ENCODE measurements around the gene ITIH1.

The ITIH1 gene

GRCh38 chr3:52788890-52789745, 11.7 kb downstream of the ITIH1 start:
- no CpG with 5 or more reads among the region's 16 CpGs for WGBS, 2 donors (ENCODE audit: extremely low coverage in 2 of 2, insufficient read length in 2 of 2, insufficient replicate concordance in 1 of 2)
- Histone ChIP-seq H2BK15ac (ENCODE audit: low read length) (no peak overlapping the region), H4K91ac (ENCODE audit: low read depth, low read length, poor library complexity) (no peak overlapping the region), H3K4ac (ENCODE audit: low read length) (no peak overlapping the region), H4K8ac (ENCODE audit: low read depth, low read length) (no peak overlapping the region), H3K4me3 (ENCODE audit: low read length in 2 of 2) (no peak overlapping the region), H3K9me3 (replicated peaks in 1 of 2; ENCODE audit: control insufficient read depth in 2 of 2, insufficient read depth in 1 of 2, low read depth in 1 of 2, low read length in 2 of 2) (no peaks in the 10 kb centered on the region), H3K27me3 (ENCODE audit: control insufficient read depth in 3 of 3, insufficient read depth in 3 of 3, low read depth in 1 of 3, low read length in 3 of 3) (peaks cover 0 to 14% (median 0%) of the 10 kb centered on the region in 3 experiments), H3K14ac (ENCODE audit: low read length) (peak overlapping the region; percentile 23), H2BK12ac (ENCODE audit: low read length) (no peak overlapping the region), H2BK5ac (ENCODE audit: low read length) (no peak overlapping the region), H3K4me1 (ENCODE audit: control insufficient read depth in 2 of 2, insufficient read depth in 1 of 2, low read depth in 1 of 2, low read length in 2 of 2) (peaks cover 0 to 4% of the 10 kb centered on the region in 2 donors), H3K23ac (ENCODE audit: low read depth, low read length, poor library complexity) (no peak overlapping the region), H2AK5ac (ENCODE audit: low read depth, low read length) (no peak overlapping the region), H3K18ac (ENCODE audit: low read length) (peak overlapping the region; percentile 49), H3K9ac (ENCODE audit: low read depth, low read length, poor library complexity) (peak overlapping the region; percentile 9), H2AFZ (ENCODE audit: low read length) (peak overlapping the region; percentile 49), H3K79me1 (ENCODE audit: low read depth, low read length) (no peaks in the 10 kb centered on the region), H3K27ac (replicated peaks; ENCODE audit: low read length) (no peak overlapping the region), H3K36me3 (replicated peaks in 1 of 2; ENCODE audit: control insufficient read depth in 2 of 2, insufficient read depth in 2 of 2, low read length in 2 of 2) (no peaks in the 10 kb centered on the region), H2BK120ac (ENCODE audit: low read depth, low read length) (no peak overlapping the region), H3K4me2 (ENCODE audit: insufficient read depth, low read length, poor library complexity, severe bottlenecking) (no peak overlapping the region)
- no peak for DNase-seq (ENCODE audit: low spot score)

DNA sequence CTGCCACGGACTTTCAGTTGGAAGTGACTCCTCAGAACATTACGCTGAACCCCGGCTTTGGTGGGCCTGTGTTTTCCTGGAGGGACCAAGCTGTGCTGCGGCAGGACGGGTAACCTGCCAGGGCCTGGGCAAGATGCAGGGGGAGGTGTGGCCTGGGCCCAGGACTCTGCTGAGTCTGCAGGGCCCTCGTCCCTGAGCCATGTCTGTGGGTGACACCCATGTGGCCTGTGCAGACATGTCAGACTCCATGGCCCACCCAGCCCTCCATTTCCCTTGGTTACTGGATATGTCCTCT, 12.3 kb downstream of the ITIH1 start:
- H3K4me2 ChIP-seq (ENCODE audit: insufficient read depth, low read length, poor library complexity, severe bottlenecking): no peak overlapping the region
- peaks cover 4 to 9% of the 10 kb centered on the region in 2 donors for H3K4me1 ChIP-seq (ENCODE audit: control insufficient read depth in 2 of 2, insufficient read depth in 1 of 2, low read depth in 1 of 2, low read length in 2 of 2)
- H3K9me3 ChIP-seq (replicated peaks in 1 of 2; ENCODE audit: control insufficient read depth in 2 of 2, insufficient read depth in 1 of 2, low read depth in 1 of 2, low read length in 2 of 2): no peaks in the 10 kb centered on the region
- H3K36me3 ChIP-seq (replicated peaks in 1 of 2; ENCODE audit: control insufficient read depth in 2 of 2, insufficient read depth in 2 of 2, low read length in 2 of 2): no peaks in the 10 kb centered on the region
- H2AFZ ChIP-seq (ENCODE audit: low read length): peak overlapping the region; percentile 49
- no peak overlapping the region for H4K8ac ChIP-seq (ENCODE audit: low read depth, low read length)
- no peak overlapping the region for H2AK5ac ChIP-seq (ENCODE audit: low read depth, low read length)
- H4K91ac ChIP-seq (ENCODE audit: low read depth, low read length, poor library complexity): no peak overlapping the region
- no peak overlapping the region for H3K4ac ChIP-seq (ENCODE audit: low read length)
- H2BK12ac ChIP-seq (ENCODE audit: low read length): no peak overlapping the region
- H2BK120ac ChIP-seq (ENCODE audit: low read depth, low read length): no peak overlapping the region
- H2BK15ac ChIP-seq (ENCODE audit: low read length): no peak overlapping the region
- DNase-seq (ENCODE audit: low spot score): no peak
- peak overlapping the region; percentile 9 for H3K9ac ChIP-seq (ENCODE audit: low read depth, low read length, poor library complexity)
- H3K23ac ChIP-seq (ENCODE audit: low read depth, low read length, poor library complexity): no peak overlapping the region
- H3K4me3 ChIP-seq (ENCODE audit: low read length in 2 of 2): no peak overlapping the region
- H3K27me3 ChIP-seq (ENCODE audit: control insufficient read depth in 3 of 3, insufficient read depth in 3 of 3, low read depth in 1 of 3, low read length in 3 of 3): peaks cover 0 to 14% (median 0%) of the 10 kb centered on the region in 3 experiments
- H2BK5ac ChIP-seq (ENCODE audit: low read length): no peak overlapping the region
- WGBS, 2 donors (ENCODE audit: extremely low coverage in 2 of 2, insufficient read length in 2 of 2, insufficient replicate concordance in 1 of 2): no CpG with 5 or more reads among the region's 6 CpGs
- peak overlapping the region; percentile 23 for H3K14ac ChIP-seq (ENCODE audit: low read length)
- H3K18ac ChIP-seq (ENCODE audit: low read length): peak overlapping the region; percentile 49
- H3K27ac ChIP-seq (replicated peaks; ENCODE audit: low read length): no peak overlapping the region
- no peaks in the 10 kb centered on the region for H3K79me1 ChIP-seq (ENCODE audit: low read depth, low read length)

DNA sequence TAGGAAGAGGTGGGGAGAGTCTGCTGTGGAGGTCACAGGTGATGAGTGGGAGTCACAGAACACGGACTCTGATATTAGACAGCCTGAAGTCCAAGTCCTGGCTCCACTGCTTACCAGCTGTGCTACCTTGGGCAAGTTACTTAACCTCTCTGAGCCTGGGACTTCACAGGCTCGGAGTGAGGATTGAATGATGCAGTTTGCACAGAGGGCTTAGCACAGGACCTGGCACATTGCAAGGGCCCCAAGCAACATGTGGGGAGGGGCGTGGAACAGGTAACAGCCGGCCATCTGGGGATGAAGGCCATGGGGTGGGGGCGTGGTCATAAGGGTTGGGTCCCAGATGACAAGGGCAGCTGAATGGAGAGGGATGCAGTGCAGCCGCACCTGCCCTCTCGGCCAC, 12.9 kb downstream of the ITIH1 start:
- Histone ChIP-seq H2AFZ (ENCODE audit: low read length) (no peak overlapping the region), H3K18ac (ENCODE audit: low read length) (peak overlapping the region; percentile 65), H3K4me2 (ENCODE audit: insufficient read depth, low read length, poor library complexity, severe bottlenecking) (no peak overlapping the region), H3K36me3 (replicated peaks in 1 of 2; ENCODE audit: control insufficient read depth in 2 of 2, insufficient read depth in 2 of 2, low read length in 2 of 2) (no peaks in the 10 kb centered on the region), H3K79me1 (ENCODE audit: low read depth, low read length) (no peaks in the 10 kb centered on the region), H3K27ac (replicated peaks; ENCODE audit: low read length) (no peak overlapping the region), H3K9me3 (replicated peaks in 1 of 2; ENCODE audit: control insufficient read depth in 2 of 2, insufficient read depth in 1 of 2, low read depth in 1 of 2, low read length in 2 of 2) (no peaks in the 10 kb centered on the region), H3K4ac (ENCODE audit: low read length) (no peak overlapping the region), H4K8ac (ENCODE audit: low read depth, low read length) (no peak overlapping the region), H3K9ac (ENCODE audit: low read depth, low read length, poor library complexity) (peak overlapping the region; percentile 50), H2BK15ac (ENCODE audit: low read length) (no peak overlapping the region), H2BK120ac (ENCODE audit: low read depth, low read length) (no peak overlapping the region), H3K14ac (ENCODE audit: low read length) (no peak overlapping the region), H4K91ac (ENCODE audit: low read depth, low read length, poor library complexity) (no peak overlapping the region), H2AK5ac (ENCODE audit: low read depth, low read length) (peak overlapping the region; percentile 85), H2BK12ac (ENCODE audit: low read length) (no peak overlapping the region), H3K4me3 (ENCODE audit: low read length in 2 of 2) (no peak overlapping the region), H3K23ac (ENCODE audit: low read depth, low read length, poor library complexity) (peak overlapping the region; percentile 9), H3K27me3 (ENCODE audit: control insufficient read depth in 3 of 3, insufficient read depth in 3 of 3, low read depth in 1 of 3, low read length in 3 of 3) (peaks cover 0 to 11% (median 0%) of the 10 kb centered on the region in 3 experiments), H2BK5ac (ENCODE audit: low read length) (no peak overlapping the region), H3K4me1 (ENCODE audit: control insufficient read depth in 2 of 2, insufficient read depth in 1 of 2, low read depth in 1 of 2, low read length in 2 of 2) (peaks cover 4 to 12% of the 10 kb centered on the region in 2 donors)
- no CpG with 5 or more reads among the region's 7 CpGs for WGBS, 2 donors (ENCODE audit: extremely low coverage in 2 of 2, insufficient read length in 2 of 2, insufficient replicate concordance in 1 of 2)
- DNase-seq (ENCODE audit: low spot score): no peak

- Histone ChIP-seq H2AFZ (ENCODE audit: low read length) (no peak overlapping the region), H3K9ac (ENCODE audit: low read depth, low read length, poor library complexity) (peak overlapping the region; percentile 50), H3K9me3 (replicated peaks in 1 of 2; ENCODE audit: control insufficient read depth in 2 of 2, insufficient read depth in 1 of 2, low read depth in 1 of 2, low read length in 2 of 2) (no peaks in the 10 kb centered on the region), H2BK5ac (ENCODE audit: low read length) (no peak overlapping the region), H2BK120ac (ENCODE audit: low read depth, low read length) (no peak overlapping the region), H3K79me1 (ENCODE audit: low read depth, low read length) (no peaks in the 10 kb centered on the region), H3K4me1 (ENCODE audit: control insufficient read depth in 2 of 2, insufficient read depth in 1 of 2, low read depth in 1 of 2, low read length in 2 of 2) (peaks cover 4 to 12% of the 10 kb centered on the region in 2 donors), H3K27ac (replicated peaks; ENCODE audit: low read length) (no peak overlapping the region), H3K36me3 (replicated peaks in 1 of 2; ENCODE audit: control insufficient read depth in 2 of 2, insufficient read depth in 2 of 2, low read length in 2 of 2) (no peaks in the 10 kb centered on the region), H2BK15ac (ENCODE audit: low read length) (no peak overlapping the region), H3K18ac (ENCODE audit: low read length) (peak overlapping the region; percentile 65), H3K4me3 (ENCODE audit: low read length in 2 of 2) (no peak overlapping the region), H2BK12ac (ENCODE audit: low read length) (no peak overlapping the region), H4K8ac (ENCODE audit: low read depth, low read length) (no peak overlapping the region), H3K4me2 (ENCODE audit: insufficient read depth, low read length, poor library complexity, severe bottlenecking) (no peak overlapping the region), H3K14ac (ENCODE audit: low read length) (no peak overlapping the region), H4K91ac (ENCODE audit: low read depth, low read length, poor library complexity) (no peak overlapping the region), H3K4ac (ENCODE audit: low read length) (no peak overlapping the region), H2AK5ac (ENCODE audit: low read depth, low read length) (peak overlapping the region; percentile 85), H3K27me3 (ENCODE audit: control insufficient read depth in 3 of 3, insufficient read depth in 3 of 3, low read depth in 1 of 3, low read length in 3 of 3) (peaks cover 0 to 9% (median 0%) of the 10 kb centered on the region in 3 experiments), H3K23ac (ENCODE audit: low read depth, low read length, poor library complexity) (peak overlapping the region; percentile 9)
- no peak for DNase-seq (ENCODE audit: low spot score)
- WGBS, 2 donors (ENCODE audit: extremely low coverage in 2 of 2, insufficient read length in 2 of 2, insufficient replicate concordance in 1 of 2): no CpG with 5 or more reads among the region's 13 CpGs
Observed at GRCh38 chr3:52790741-52791140, 13.3 kb downstream of the ITIH1 start.
